Stimulated activated CD8-positive, alpha-beta memory T cell treated with anti-CD3 and anti-CD28 coated beads, Interleukin-7, amount 100 ng/mL, for 24 hours (primary cell): ENCODE measurements around the gene IRAK1.

Source experiments
- DNase-seq: peaks from one replicate; pipeline ENCODE4 v3.0.0-alpha.2; 2020; ENCODE audit warnings: low read depth

IRAK1 gene

GRCh38 chrX:153971124-153971449 is 48.6 kb downstream of the IRAK1 start:
- DNase-seq = peak; percentile 52

- DNase-seq = no peak
Measured at GRCh38 chrX:153970357-153971123, 49.2 kb downstream of the IRAK1 start.

GRCh38 chrX:153969904-153970356 is 49.8 kb downstream of the IRAK1 start:
- no peak for DNase-seq

GRCh38 chrX:153969125-153969903 is 50.4 kb downstream of the IRAK1 start:
- DNase-seq = no peak

- DNase-seq = no peak
Measured at GRCh38 chrX:153968754-153969124, 51.0 kb downstream of the IRAK1 start.

- no peak for DNase-seq
Measured at GRCh38 chrX:153968255-153968654, 51.4 kb downstream of the IRAK1 start.

- DNase-seq = no peak
Measured at GRCh38 chrX:153967536-153968224, 52.0 kb downstream of the IRAK1 start.

GRCh38 chrX:153966841-153967535 is 52.7 kb downstream of the IRAK1 start:
- DNase-seq = no peak

GRCh38 chrX:153966283-153966688 is 53.4 kb downstream of the IRAK1 start:
- no peak for DNase-seq

GRCh38 chrX:153965406-153965805 is 54.3 kb downstream of the IRAK1 start:
- DNase-seq = no peak

- DNase-seq = no peak
Measured at GRCh38 chrX:153964105-153964504, 55.6 kb downstream of the IRAK1 start.

- no peak for DNase-seq
Measured at GRCh38 chrX:153963546-153963945, 56.2 kb downstream of the IRAK1 start.

GRCh38 chrX:153961292-153961691 is 58.4 kb downstream of the IRAK1 start:
- no peak for DNase-seq

GRCh38 chrX:153960786-153961185 is 58.9 kb downstream of the IRAK1 start:
- DNase-seq = no peak
